HEK293T (cell line): ENCODE measurements around the gene CCNDBP1.

Experiments used
- CTCF ChIA-PET: fragments of 350-600 bp; formaldehyde crosslinking; extraction: SDS; loops from one replicate; lab custom pipeline; 2021; ENCODE audit warnings: antibody characterized with exemption, inconsistent platforms; lab: Yijun Ruan, JAX
- POLR2A ChIA-PET: fragments of 350-600 bp; formaldehyde crosslinking; extraction: SDS; loops from one replicate; lab custom pipeline; 2020; ENCODE audit warnings: antibody characterized with exemption, inconsistent platforms; lab: Yijun Ruan, JAX
- DNase-seq: peaks from one replicate; pipeline ENCODE4 v3.0.0; 2012; ENCODE audit warnings: mixed read lengths; ENCODE audit errors: extremely low spot score
- ARNT ChIP-seq: fragments of 450-650 bp; IDR thresholded peaks from 2 replicates; pipeline ENCODE4 v1.6.1; 2017; ENCODE audit warnings: mild to moderate bottlenecking
- BHLHE40 ChIP-seq: fragments of 450-650 bp; IDR thresholded peaks from 2 replicates; pipeline ENCODE4 v1.6.1; 2016; ENCODE audit warnings: mild to moderate bottlenecking, moderate library complexity, borderline replicate concordance
- CTBP1 ChIP-seq: fragments of 450-650 bp; IDR thresholded peaks from 2 replicates; pipeline ENCODE4 v1.6.1; 2016; ENCODE audit warnings: borderline replicate concordance
- ELF4 ChIP-seq: fragments of 450-650 bp; IDR thresholded peaks from 2 replicates; pipeline ENCODE4 v1.6.1; 2017; ENCODE audit warnings: antibody characterized with exemption
- FOXA1 ChIP-seq: fragments of 450-650 bp; IDR thresholded peaks from 2 replicates; pipeline ENCODE4 v1.6.1; 2016; ENCODE audit warnings: mild to moderate bottlenecking
- FOXK2 ChIP-seq: fragments of 450-650 bp; IDR thresholded peaks from 2 replicates; pipeline ENCODE4 v1.6.1; 2016; ENCODE audit warnings: mild to moderate bottlenecking
- FOXM1 ChIP-seq: fragments of 450-650 bp; IDR thresholded peaks from 2 replicates; pipeline ENCODE4 v1.6.1; 2017; ENCODE audit warnings: mild to moderate bottlenecking, borderline replicate concordance
- HDGF ChIP-seq: fragments of 450-650 bp; IDR thresholded peaks from 2 replicates; pipeline ENCODE4 v1.6.1; 2017; ENCODE audit warnings: antibody characterized with exemption, borderline replicate concordance
- L3MBTL2 ChIP-seq: fragments of 450-650 bp; conservative IDR thresholded peaks from 2 replicates; pipeline ENCODE4 v1.6.1; 2016; ENCODE audit warnings: mild to moderate bottlenecking
- LEF1 ChIP-seq: fragments of 450-650 bp; IDR thresholded peaks from 2 replicates; pipeline ENCODE4 v1.6.1; 2017; ENCODE audit warnings: mild to moderate bottlenecking, borderline replicate concordance
- NFRKB ChIP-seq: fragments of 450-650 bp; IDR thresholded peaks from 2 replicates; pipeline ENCODE4 v1.6.1; 2016; ENCODE audit warnings: mild to moderate bottlenecking, moderate library complexity
- SP1 ChIP-seq: fragments of 450-650 bp; IDR thresholded peaks from 2 replicates; pipeline ENCODE4 v1.6.1; 2017
- SUZ12 ChIP-seq: fragments of 450-650 bp; IDR thresholded peaks from 2 replicates; pipeline ENCODE4 v1.6.1; 2016; ENCODE audit warnings: mild to moderate bottlenecking
- TARDBP ChIP-seq: fragments of 450-650 bp; IDR thresholded peaks from 2 replicates; pipeline ENCODE4 v1.6.1; 2016
- ZNF384 ChIP-seq: fragments of 450-650 bp; IDR thresholded peaks from 2 replicates; pipeline ENCODE4 v1.6.1; 2016
- TF ChIP-seq, protein P1 (sequence below): fragments of 450-650 bp; IDR thresholded peaks from 2 replicates; pipeline ENCODE4 v1.6.1; 2016

The CCNDBP1 gene

DNA sequence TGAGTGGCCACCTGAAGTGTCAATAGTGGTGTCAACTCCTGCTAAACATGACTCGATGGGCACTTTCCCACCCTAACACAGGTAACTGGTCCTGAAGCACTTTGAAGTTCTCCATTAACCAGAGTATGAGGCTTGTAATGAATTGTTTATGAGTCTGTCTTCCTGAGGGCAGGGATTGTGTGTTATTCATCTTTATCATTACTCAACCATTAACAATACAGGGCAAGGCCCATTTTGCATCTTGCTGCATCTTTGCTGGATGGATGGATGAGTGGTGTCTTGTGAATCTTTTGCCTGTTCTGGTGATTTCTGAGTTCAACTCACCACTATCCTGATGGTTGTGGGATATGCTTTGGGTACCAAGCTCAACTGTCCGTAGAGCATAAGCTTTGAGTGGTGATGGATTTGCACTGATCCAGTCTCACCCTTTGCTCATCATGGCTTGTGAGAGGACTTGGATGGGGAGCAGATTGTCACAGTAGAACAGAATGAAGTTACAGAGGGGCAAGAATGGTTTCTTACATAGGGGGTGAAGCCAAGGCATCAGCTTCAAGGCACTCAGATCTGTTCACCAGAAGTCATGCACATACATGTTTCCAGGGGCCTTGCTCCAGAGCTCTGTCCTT lies 57.9 kb downstream of the CCNDBP1 start:
- TF ChIP-seq FOXM1 (no peak), ZNF384 (no peak), CTBP1 (no peak), FOXA1 (no peak), TARDBP (no peak), HDGF (no peak), L3MBTL2 (no peak), FOXK2 (no peak), ARNT (no peak), LEF1 (no peak), ELF4 (no peak)
- TF ChIP-seq, protein P1, sequence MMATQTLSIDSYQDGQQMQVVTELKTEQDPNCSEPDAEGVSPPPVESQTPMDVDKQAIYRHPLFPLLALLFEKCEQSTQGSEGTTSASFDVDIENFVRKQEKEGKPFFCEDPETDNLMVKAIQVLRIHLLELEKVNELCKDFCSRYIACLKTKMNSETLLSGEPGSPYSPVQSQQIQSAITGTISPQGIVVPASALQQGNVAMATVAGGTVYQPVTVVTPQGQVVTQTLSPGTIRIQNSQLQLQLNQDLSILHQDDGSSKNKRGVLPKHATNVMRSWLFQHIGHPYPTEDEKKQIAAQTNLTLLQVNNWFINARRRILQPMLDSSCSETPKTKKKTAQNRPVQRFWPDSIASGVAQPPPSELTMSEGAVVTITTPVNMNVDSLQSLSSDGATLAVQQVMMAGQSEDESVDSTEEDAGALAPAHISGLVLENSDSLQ = no peak
- no peak for DNase-seq
- ChIA-PET POLR2A (no interaction called here), CTCF (no interaction called here)

DNA sequence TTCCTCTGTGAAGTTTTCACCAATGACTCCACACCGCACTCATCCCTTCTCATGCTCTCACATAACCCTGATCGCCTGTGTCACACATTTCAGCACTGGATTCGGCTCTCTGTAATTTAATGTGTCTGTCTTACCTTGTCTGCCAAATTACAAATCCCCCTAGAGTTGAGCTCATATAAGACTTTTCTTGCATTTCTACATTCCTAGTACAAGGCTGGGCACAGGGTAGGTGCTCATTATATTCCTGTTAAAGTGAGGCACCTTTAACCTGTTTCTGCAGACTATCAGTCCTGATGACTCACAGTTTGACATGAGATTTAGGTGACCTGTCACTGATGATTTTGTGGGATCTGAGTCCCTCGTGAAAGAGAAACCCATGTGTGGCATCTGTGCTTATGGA lies 58.9 kb downstream of the CCNDBP1 start:
- ChIA-PET POLR2A (no interaction called here), CTCF (no interaction called here)
- TF ChIP-seq ELF4 = no peak
- no peak for TF ChIP-seq LEF1
- no peak for TF ChIP-seq FOXA1
- TF ChIP-seq, protein P1 = no peak
- no peak for TF ChIP-seq FOXM1
- no peak for TF ChIP-seq HDGF
- no peak for TF ChIP-seq ZNF384
- TF ChIP-seq CTBP1 = no peak
- TF ChIP-seq NFRKB = no peak
- no peak for TF ChIP-seq TARDBP
- no peak for TF ChIP-seq FOXK2
- no peak for TF ChIP-seq L3MBTL2
- TF ChIP-seq SUZ12 = no peak
- TF ChIP-seq BHLHE40 = no peak
- TF ChIP-seq SP1 = no peak
- no peak for TF ChIP-seq ARNT
- no peak for DNase-seq

DNA sequence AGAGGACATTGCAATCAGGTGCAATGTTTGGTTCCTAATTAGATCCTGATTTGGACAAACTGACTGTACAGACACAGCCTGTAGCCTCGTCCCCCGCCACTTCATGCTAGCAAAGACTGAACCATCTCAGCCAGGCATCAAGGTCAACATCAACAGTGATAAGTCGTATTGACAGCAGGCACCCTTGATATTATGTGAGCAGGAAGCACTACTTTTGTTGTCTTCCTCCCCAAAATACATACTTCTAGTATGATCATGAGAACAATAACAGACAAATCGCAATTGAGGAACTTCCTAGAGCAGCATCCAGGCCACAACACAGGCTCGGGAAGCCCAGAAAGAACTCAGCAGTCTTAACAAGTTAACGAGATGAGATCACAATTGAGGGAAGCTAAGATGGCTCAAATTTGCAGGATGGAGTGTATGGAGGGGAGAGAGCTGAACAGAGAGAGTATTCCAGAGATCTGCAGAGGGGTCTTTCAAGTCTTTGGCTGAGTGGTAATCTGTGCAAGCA lies 61.1 kb downstream of the CCNDBP1 start:
- no peak for DNase-seq
- ChIA-PET CTCF (interaction anchor here (0.6 kb wide), 1 partner anchor 803 kb away, joined by 4 read pairs; no protein-coding TSS in a partner anchor), POLR2A (no interaction called here)
- no peak for TF ChIP-seq ARNT
- TF ChIP-seq CTBP1 = no peak
- TF ChIP-seq, protein P1 = no peak
- TF ChIP-seq ZNF384 = no peak
- no peak for TF ChIP-seq BHLHE40
- TF ChIP-seq NFRKB = no peak
- no peak for TF ChIP-seq LEF1
- no peak for TF ChIP-seq FOXM1
- TF ChIP-seq TARDBP = no peak
- no peak for TF ChIP-seq SUZ12
- TF ChIP-seq FOXK2 = no peak
- no peak for TF ChIP-seq FOXA1
- TF ChIP-seq HDGF = no peak
- TF ChIP-seq ELF4 = no peak
- no peak for TF ChIP-seq SP1
- TF ChIP-seq L3MBTL2 = no peak
